ENCODE results near the gene GABARAP.

GRCh38 chr17:7218166-7218565, 24.1 kb downstream of the GABARAP start:
- no peak for TF ChIP-seq CTCF (IDR thresholded peaks at IDR 0.05)
- TF ChIP-seq POLR2A (IDR thresholded peaks at IDR 0.05): no peak
- no peak for TF ChIP-seq EP300 (IDR thresholded peaks at IDR 0.05)
